ENCODE data around the gene EPB41L2.

EPB41L2 gene

GRCh38 chr6:130900913-130901312, 162.1 kb downstream of the EPB41L2 start:
- no peak for DNase-seq

DNA sequence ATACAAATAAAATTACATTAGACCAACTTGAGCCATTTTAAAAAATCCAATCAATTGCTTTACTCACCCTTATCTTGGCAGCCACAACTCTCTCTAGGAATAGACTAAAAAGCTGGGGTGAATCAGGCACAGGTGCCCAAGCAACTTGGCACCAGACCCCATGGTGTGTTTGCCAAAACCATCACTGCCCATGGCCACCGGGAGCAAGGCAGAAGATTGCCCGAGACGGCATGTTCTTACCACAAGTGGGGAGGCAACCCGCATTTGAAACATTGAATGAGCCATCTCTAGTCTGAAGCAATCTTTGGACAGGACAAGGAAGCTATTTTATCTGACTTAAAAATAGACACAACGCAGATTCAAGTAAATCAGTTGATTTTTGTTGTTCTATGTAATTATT, 166.8 kb downstream of the EPB41L2 start:
- DNase-seq: no peak

- DNase-seq: no peak
Observed at GRCh38 chr6:130895516-130895915, 167.5 kb downstream of the EPB41L2 start.

GRCh38 chr6:130893766-130894165, 169.3 kb downstream of the EPB41L2 start:
- DNase-seq: no peak

- DNase-seq: no peak
Observed at GRCh38 chr6:130893277-130893676, 169.8 kb downstream of the EPB41L2 start.

- no peak for DNase-seq
Observed at GRCh38 chr6:130890521-130890971, 172.5 kb downstream of the EPB41L2 start.

DNA sequence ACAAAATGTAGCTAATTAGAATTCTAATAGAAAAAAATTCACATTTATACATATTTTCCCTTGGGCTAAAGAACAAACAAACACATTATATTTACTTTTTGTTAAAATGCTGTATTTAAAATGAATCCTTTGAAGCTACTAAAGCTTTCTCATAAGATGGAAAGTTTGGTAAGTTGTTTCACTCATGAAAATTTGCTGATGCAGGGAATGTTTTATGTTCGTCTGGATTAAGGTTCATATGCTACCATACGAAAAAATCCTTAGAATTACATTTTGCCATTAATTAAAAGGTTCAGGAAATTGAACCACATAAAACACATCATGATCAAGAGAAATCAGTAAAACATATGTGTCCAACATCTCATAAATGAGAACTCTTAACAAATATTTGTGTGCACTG, 173.6 kb downstream of the EPB41L2 start:
- DNase-seq: no peak

DNA sequence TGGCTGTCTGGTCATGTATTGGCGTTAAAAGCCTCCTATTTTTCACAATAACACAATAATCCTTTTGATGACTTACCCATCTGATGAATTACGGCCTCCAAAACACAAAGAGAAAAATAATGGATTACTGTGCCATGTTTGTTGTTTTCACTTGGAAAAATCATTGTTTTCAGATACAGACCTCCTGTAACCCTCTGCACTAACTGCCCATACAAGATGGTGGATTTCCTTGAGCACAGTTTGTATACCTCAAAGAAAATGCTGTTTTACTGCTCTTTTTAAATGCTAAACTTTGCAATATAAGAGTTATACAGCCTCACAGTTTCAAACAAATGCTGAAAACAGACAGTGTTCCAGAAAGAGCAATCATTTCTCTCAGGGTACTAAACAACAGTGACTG, 174.8 kb downstream of the EPB41L2 start:
- DNase-seq: no peak

DNA sequence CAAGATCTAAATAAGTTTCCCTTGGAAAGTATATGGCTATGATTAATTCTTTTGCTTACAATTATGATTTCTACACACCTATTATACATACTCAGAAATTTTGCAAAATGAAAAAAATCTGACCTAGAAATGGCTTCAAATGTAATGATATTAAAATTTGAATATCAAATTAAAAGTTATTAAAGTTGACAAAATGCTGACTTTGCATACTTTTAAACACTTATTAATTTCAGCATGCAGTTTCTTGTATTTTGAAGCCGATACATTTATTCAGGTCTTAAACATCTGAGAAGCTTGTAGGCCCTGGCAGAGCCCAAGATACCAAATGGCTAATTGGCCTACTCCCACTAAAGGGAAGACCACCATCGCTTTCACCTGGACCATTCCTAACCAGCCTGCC, 176.1 kb downstream of the EPB41L2 start:
- DNase-seq: no peak

DNA sequence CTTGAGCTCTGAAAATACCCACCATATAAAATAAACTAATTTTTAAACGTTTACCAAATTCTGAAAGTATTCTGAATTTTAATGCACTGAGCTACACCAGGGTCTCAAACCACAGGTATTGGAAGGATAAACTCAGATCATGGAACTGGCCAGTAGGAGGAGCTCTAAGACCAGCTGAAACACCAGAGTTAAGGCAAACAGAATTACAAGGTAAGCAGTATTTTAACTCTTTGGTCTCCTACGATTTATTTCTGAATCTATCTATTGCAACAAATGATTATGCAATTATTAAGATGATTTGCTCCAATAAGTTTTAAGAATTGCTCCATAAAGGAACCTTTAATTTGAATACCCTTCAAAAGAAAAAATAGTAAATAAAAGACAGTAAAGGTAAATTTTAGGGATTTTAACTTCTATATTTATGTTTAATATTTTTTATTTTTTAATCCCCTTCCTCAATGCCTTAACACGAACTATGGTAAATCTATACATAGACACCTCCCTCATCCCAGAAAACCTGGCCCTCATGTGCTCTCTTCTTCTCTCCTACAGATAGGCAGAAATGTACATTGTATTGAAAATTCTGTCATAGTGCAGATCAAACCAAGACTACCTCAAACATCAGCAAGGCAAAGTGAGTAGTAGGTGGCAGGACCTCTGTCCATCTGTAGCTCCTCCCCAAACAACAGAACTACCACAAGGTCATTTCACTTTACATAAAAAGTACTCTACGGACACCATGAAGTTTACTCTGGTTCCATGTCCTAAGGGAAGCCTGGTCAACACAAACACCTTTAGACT, 177.5 kb downstream of the EPB41L2 start:
- DNase-seq: peak; percentile 81

GRCh38 chr6:130882370-130882769, 180.7 kb downstream of the EPB41L2 start:
- no peak for DNase-seq

GRCh38 chr6:130879826-130880225, 183.2 kb downstream of the EPB41L2 start:
- no peak for DNase-seq

DNA sequence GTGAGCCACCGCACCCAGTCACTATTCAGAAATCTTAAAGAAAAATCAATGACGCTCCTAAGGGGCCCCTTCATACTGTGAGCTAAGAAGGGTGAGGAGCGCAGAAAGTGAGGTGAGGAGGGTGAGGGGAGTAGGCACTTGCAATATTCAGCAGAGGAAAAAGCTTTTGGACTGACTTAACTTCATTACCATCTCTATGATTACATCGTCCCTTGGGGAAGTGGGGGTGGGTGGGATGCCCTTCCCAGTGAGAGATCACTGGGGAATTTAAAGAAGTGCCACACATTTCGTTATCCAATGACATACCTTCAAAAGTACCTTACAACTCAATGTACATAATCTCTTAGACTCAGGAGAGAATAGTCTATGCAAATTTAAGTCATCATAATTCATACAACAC, 189.3 kb downstream of the EPB41L2 start:
- DNase-seq: no peak

- DNase-seq: peak; percentile 74
Observed at GRCh38 chr6:130872250-130873095, 190.6 kb downstream of the EPB41L2 start.

DNA sequence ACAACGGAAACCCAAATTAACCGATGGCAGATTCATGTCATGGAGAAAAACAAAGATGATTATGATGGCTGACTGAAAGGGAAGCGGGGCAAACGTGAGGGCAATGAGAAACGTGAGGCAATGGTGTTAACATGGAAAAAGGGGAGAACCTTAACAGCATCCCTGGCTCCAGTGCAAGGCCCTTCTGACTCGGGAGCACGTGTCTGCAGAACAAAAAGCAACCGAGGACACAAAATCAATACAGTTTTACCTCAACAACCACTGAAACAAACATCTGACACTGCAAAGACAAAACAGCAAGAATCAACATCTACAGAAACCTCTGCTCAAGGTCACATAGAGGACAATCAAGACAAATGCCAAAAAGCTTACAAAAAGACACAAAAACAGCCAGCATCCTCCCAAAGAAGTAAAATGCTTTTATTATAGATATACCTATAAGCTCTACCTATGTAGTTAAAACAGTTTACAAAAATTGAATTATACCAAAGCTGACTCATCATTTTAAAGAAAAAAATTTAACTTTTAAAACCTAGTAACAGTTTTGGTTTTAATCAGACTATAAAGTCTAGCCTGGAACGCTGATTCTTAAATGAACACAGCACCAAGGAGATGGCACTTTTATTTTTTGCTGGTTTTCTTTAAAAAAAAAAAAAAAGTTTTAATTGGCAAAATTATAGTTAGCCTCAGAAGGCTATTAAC, 192.7 kb downstream of the EPB41L2 start:
- no peak for DNase-seq

GRCh38 chr6:130869681-130870080, 193.4 kb downstream of the EPB41L2 start:
- no peak for DNase-seq

DNA sequence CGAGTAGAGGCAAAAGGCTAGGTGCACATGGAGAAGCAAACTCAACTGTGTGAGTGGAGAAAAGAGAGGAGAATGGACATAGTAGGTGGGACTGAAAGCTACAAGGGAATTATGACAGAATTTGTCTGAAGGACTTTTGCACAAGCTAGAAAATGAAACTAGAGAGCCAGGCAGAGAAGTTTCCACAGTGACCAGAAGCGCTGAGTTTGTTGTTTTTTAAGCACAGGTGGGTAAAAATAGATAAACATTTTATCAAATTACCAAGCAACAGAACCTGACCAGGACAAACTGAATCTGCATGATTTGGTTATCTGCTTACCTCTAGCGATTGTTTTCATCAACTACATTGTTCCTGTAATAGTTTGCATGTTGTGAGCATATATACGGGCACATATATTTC, 197.3 kb downstream of the EPB41L2 start:
- DNase-seq: no peak

- DNase-seq: no peak
Observed at GRCh38 chr6:130864344-130864743, 198.7 kb downstream of the EPB41L2 start.

DNA sequence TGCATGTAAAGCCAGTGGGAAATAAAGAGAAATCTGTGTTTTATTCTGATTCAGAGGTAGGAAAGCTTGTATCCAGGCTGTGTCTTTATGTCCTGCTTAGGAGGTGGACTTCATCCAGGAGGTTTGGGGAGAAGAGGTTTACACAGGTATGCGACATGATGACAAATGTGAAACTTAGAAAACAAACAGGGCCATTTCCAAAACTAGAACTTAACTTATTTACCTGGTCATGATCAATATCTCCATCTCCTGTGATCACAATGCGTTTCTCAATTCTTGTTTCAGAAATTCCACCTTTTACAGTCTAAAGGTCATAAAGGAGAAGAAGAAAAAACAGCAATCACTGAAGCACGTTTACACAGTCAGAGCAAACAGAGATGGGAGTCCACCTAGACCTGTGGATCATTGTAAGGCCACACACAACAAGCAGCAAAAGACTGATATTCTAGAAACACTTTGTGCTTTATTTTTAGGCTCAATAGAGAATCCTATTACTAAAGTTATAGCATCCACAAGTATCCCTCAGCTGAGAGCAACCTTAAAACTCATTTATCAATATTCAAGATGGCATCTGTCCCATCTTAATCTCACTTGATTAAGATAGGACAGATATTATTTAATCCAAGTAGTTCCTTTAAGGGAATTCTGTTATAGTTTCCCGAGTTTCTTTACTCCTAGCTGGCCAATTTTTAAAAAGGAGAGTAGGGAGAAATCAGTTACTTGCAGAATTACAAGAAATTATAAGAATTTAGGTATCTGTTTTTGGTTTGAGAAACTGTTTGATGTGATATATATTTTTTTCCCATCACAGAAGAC, 199.4 kb downstream of the EPB41L2 start:
- DNase-seq: no peak

- DNase-seq: no peak
Observed at GRCh38 chr6:130862370-130862769, 200.7 kb downstream of the EPB41L2 start.

- DNase-seq: no peak
Observed at GRCh38 chr6:130859161-130859867, 203.7 kb downstream of the EPB41L2 start.
